HEK293 (cell line): ENCODE data around the gene DDX23.

ENCODE experiments used
- CTCF ChIA-PET: fragments of 350-600 bp; formaldehyde crosslinking; extraction: SDS; loops from one replicate; lab custom pipeline; 2021; ENCODE audit warnings: antibody characterized with exemption; lab: Yijun Ruan, JAX
- POLR2A ChIA-PET: fragments of 300-600 bp; formaldehyde crosslinking; extraction: SDS; loops from one replicate; lab custom pipeline; 2020; ENCODE audit warnings: antibody characterized with exemption, inconsistent platforms; lab: Yijun Ruan, JAX
- H3K27ac ChIP-seq: fragments of 200-500 bp; sonication (Bioruptor generic); 2 replicates; pipeline ENCODE4 v1.5.1; 2014; ENCODE audit warnings: low read depth, low read length, control low read depth, inconsistent platforms; ENCODE audit errors: extremely low read depth
- H3K36me3 ChIP-seq, 2 experiments: fragments of 200-500 bp in 1 of 2; sonication (Bioruptor generic) in 1 of 2; 1 replicate in 1 of 2; 2 replicates in 1 of 2; pipeline ENCODE4 v1.5.1; 2014 to 2017; ENCODE audit warnings: inconsistent platforms in 2 of 2, low read length in 2 of 2; ENCODE audit not compliant: control insufficient read depth in 2 of 2, insufficient read depth in 1 of 2
- H3K4me1 ChIP-seq: fragments of 200-500 bp; sonication (Bioruptor generic); 2 replicates; pipeline ENCODE4 v1.5.1; 2014; ENCODE audit warnings: mild to moderate bottlenecking, low read length, inconsistent platforms; ENCODE audit not compliant: control insufficient read depth, insufficient read depth
- H3K4me3 ChIP-seq: 2 replicates; pipeline ENCODE4 v1.5.1; 2011; ENCODE audit warnings: low read depth, mild to moderate bottlenecking, control low read depth, low read length, moderate library complexity
- H3K9me3 ChIP-seq: fragments of 200-500 bp; sonication (Bioruptor generic); 2 replicates; pipeline ENCODE4 v1.5.1; 2014; ENCODE audit warnings: low read depth, low read length, inconsistent platforms; ENCODE audit not compliant: control insufficient read depth, insufficient read depth
- IKZF3 ChIP-seq: fragments of 450-650 bp; IDR thresholded peaks from 2 replicates; pipeline ENCODE4 v1.5.0; 2018; ENCODE audit warnings: missing biosample characterization, mild to moderate bottlenecking, missing genetic modification characterization, moderate library complexity
- SCRT2 ChIP-seq: fragments of 450-650 bp; formaldehyde crosslinking; IDR thresholded peaks from 2 replicates; pipeline ENCODE4 v1.5.1; 2016; ENCODE audit warnings: missing biosample characterization, missing genetic modification characterization
- ZFP3 ChIP-seq: fragments of 450-650 bp; formaldehyde crosslinking; IDR thresholded peaks from 2 replicates; pipeline ENCODE4 v1.5.1; 2016; ENCODE audit warnings: low read depth, missing biosample characterization, missing genetic modification characterization
- ZFP37 ChIP-seq: fragments of 450-650 bp; formaldehyde crosslinking; IDR thresholded peaks from 2 replicates; pipeline ENCODE4 v1.5.1; 2016; ENCODE audit warnings: missing biosample characterization, missing genetic modification characterization
- ZFP41 ChIP-seq: fragments of 450-650 bp; formaldehyde crosslinking; IDR thresholded peaks from 2 replicates; pipeline ENCODE4 v1.5.1; 2016; ENCODE audit warnings: missing biosample characterization, missing genetic modification characterization, borderline replicate concordance
- ZNF146 ChIP-seq: fragments of 450-650 bp; formaldehyde crosslinking; IDR thresholded peaks from 2 replicates; pipeline ENCODE4 v1.5.1; 2016; ENCODE audit warnings: missing biosample characterization, missing genetic modification characterization
- ZNF175 ChIP-seq: fragments of 450-650 bp; formaldehyde crosslinking; IDR thresholded peaks from 2 replicates; pipeline ENCODE4 v1.5.1; 2016; ENCODE audit warnings: missing biosample characterization, missing genetic modification characterization
- ZNF350 ChIP-seq: fragments of 450-650 bp; formaldehyde crosslinking; IDR thresholded peaks from 2 replicates; pipeline ENCODE4 v1.5.0; 2017; ENCODE audit warnings: missing biosample characterization, mild to moderate bottlenecking, missing genetic modification characterization
- ZNF596 ChIP-seq: fragments of 450-650 bp; IDR thresholded peaks from 2 replicates; pipeline ENCODE4 v1.5.0; 2018; ENCODE audit warnings: missing biosample characterization, mild to moderate bottlenecking, missing genetic modification characterization, moderate library complexity
- TF ChIP-seq, protein P1 (sequence below): fragments of 450-650 bp; formaldehyde crosslinking; IDR thresholded peaks from 2 replicates; pipeline ENCODE4 v1.5.1; 2017; ENCODE audit warnings: missing biosample characterization, missing genetic modification characterization
- TF ChIP-seq, protein P2 (sequence below): fragments of 450-650 bp; formaldehyde crosslinking; IDR thresholded peaks from 2 replicates; pipeline ENCODE4 v1.5.1; 2017; ENCODE audit warnings: missing biosample characterization, missing genetic modification characterization
- TF ChIP-seq, protein P3 (sequence below): fragments of 450-650 bp; formaldehyde crosslinking; IDR thresholded peaks from 2 replicates; pipeline ENCODE4 v1.5.1; 2016; ENCODE audit warnings: missing biosample characterization, missing genetic modification characterization
- TF ChIP-seq, protein P4 (sequence below): fragments of 450-650 bp; formaldehyde crosslinking; IDR thresholded peaks from 2 replicates; pipeline ENCODE4 v1.5.1; 2016; ENCODE audit warnings: missing biosample characterization, missing genetic modification characterization

Gene DDX23

DNA sequence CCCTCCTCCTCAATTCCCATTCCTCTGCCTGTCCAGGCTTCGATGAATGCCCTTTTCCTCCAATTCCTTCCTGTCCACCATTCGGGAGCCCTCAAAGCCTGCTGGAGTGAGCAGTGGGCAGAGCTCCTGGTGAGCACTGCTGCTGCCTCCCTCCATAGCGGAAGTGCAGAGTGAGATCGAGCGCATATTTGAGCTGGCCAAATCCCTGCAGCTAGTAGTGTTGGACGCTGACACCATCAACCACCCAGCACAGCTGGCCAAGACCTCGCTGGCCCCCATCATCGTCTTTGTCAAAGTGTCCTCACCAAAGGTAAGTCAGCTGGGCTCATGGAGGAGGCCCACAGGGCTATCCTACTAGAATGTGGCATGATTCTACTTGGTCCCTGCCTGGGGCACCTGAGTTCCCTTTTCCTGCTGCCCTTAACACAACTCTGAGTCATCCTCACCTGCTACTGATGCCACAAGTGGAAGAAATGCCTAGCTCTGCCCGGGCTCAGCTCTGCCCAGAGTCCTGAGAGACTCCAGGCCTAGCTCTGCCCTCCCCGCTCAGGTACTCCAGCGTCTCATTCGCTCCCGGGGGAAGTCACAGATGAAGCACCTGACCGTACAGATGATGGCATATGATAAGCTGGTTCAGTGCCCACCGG, 25.6 kb downstream of the DDX23 start:
- H3K36me3 ChIP-seq = peaks cover 3 to 83% of the 10 kb centered on the region in 2 experiments; a peak in 2 of 3 replicates
- CTCF ChIA-PET = interaction anchor here (0.5 to 6.0 kb wide), 4 partner anchors 12 to 65 kb away, joined by 3 to 42 read pairs (median 4); no protein-coding TSS in a partner anchor
- no peaks in the 10 kb centered on the region for H3K4me1 ChIP-seq
- TF ChIP-seq ZNF596 (no peak), SCRT2 (tag by site-specific recombination) (peak; percentile 61)
- no peak overlapping the region for H3K4me3 ChIP-seq
- POLR2A ChIA-PET = interaction anchor here (0.8 to 2.8 kb wide), 4 partner anchors 9 to 65 kb away, joined by 4 to 11 read pairs (median 5); no protein-coding TSS in a partner anchor
- no peak overlapping the region for H3K27ac ChIP-seq
- H3K9me3 ChIP-seq = no peaks in the 10 kb centered on the region

DNA sequence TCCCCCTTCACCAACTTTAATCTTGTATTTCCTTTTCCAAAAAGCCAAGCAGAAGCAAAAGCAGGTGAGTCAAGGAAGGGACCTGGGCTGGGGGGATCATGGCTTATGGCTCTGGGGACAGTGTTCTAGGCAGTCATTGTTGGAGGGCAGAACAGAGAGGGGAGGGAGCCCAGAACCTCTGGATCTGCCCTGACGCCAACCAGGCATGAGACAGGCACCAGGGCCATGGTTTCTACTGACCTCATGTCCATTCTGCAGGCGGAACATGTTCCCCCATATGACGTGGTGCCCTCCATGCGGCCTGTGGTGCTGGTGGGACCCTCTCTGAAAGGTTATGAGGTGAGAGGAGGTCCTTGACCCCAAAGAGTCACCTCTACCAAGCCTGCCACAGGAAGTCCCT, 27.1 kb downstream of the DDX23 start:
- TF ChIP-seq ZNF350 (tag by site-specific recombination) (no peak), SCRT2 (tag by site-specific recombination) (no peak), ZFP37 (tag by site-specific recombination) (no peak), ZNF175 (tag by site-specific recombination) (no peak), IKZF3 (tag by site-specific recombination) (no peak), ZNF146 (tag by site-specific recombination) (no peak), ZFP3 (tag by site-specific recombination) (no peak), ZFP41 (tag by site-specific recombination) (no peak)
- TF ChIP-seq, protein P1, sequence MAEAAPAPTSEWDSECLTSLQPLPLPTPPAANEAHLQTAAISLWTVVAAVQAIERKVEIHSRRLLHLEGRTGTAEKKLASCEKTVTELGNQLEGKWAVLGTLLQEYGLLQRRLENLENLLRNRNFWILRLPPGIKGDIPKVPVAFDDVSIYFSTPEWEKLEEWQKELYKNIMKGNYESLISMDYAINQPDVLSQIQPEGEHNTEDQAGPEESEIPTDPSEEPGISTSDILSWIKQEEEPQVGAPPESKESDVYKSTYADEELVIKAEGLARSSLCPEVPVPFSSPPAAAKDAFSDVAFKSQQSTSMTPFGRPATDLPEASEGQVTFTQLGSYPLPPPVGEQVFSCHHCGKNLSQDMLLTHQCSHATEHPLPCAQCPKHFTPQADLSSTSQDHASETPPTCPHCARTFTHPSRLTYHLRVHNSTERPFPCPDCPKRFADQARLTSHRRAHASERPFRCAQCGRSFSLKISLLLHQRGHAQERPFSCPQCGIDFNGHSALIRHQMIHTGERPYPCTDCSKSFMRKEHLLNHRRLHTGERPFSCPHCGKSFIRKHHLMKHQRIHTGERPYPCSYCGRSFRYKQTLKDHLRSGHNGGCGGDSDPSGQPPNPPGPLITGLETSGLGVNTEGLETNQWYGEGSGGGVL (tag by site-specific recombination) = no peak
- TF ChIP-seq, protein P2, sequence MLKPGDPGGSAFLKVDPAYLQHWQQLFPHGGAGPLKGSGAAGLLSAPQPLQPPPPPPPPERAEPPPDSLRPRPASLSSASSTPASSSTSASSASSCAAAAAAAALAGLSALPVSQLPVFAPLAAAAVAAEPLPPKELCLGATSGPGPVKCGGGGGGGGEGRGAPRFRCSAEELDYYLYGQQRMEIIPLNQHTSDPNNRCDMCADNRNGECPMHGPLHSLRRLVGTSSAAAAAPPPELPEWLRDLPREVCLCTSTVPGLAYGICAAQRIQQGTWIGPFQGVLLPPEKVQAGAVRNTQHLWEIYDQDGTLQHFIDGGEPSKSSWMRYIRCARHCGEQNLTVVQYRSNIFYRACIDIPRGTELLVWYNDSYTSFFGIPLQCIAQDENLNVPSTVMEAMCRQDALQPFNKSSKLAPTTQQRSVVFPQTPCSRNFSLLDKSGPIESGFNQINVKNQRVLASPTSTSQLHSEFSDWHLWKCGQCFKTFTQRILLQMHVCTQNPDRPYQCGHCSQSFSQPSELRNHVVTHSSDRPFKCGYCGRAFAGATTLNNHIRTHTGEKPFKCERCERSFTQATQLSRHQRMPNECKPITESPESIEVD = no peak
- TF ChIP-seq, protein P3, sequence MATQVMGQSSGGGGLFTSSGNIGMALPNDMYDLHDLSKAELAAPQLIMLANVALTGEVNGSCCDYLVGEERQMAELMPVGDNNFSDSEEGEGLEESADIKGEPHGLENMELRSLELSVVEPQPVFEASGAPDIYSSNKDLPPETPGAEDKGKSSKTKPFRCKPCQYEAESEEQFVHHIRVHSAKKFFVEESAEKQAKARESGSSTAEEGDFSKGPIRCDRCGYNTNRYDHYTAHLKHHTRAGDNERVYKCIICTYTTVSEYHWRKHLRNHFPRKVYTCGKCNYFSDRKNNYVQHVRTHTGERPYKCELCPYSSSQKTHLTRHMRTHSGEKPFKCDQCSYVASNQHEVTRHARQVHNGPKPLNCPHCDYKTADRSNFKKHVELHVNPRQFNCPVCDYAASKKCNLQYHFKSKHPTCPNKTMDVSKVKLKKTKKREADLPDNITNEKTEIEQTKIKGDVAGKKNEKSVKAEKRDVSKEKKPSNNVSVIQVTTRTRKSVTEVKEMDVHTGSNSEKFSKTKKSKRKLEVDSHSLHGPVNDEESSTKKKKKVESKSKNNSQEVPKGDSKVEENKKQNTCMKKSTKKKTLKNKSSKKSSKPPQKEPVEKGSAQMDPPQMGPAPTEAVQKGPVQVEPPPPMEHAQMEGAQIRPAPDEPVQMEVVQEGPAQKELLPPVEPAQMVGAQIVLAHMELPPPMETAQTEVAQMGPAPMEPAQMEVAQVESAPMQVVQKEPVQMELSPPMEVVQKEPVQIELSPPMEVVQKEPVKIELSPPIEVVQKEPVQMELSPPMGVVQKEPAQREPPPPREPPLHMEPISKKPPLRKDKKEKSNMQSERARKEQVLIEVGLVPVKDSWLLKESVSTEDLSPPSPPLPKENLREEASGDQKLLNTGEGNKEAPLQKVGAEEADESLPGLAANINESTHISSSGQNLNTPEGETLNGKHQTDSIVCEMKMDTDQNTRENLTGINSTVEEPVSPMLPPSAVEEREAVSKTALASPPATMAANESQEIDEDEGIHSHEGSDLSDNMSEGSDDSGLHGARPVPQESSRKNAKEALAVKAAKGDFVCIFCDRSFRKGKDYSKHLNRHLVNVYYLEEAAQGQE = no peak
- TF ChIP-seq, protein P4, sequence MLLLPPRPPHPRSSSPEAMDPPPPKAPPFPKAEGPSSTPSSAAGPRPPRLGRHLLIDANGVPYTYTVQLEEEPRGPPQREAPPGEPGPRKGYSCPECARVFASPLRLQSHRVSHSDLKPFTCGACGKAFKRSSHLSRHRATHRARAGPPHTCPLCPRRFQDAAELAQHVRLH (tag by site-specific recombination) = no peak
- ChIA-PET POLR2A (no interaction called here), CTCF (interaction anchor here (6.0 kb wide), 1 partner anchor 10 kb away, joined by 42 read pairs; no protein-coding TSS in a partner anchor)
- no peaks in the 10 kb centered on the region for H3K4me1 ChIP-seq
- no peak overlapping the region for H3K27ac ChIP-seq
- H3K36me3 ChIP-seq = peaks cover 0 to 69% of the 10 kb centered on the region in 2 experiments; a peak in 1 of 3 replicates
- no peak overlapping the region for H3K4me3 ChIP-seq
- H3K9me3 ChIP-seq = no peaks in the 10 kb centered on the region
